GM23248 (cell line): Measurements from ENCODE around the gene AFF3. TPM values are rescaled to one million over a fixed set of nuclear protein-coding genes. Genes with fewer than 3 reads are reported as not detected.

Experiments used
- DNase-seq: peaks from one replicate; pipeline ENCODE4 v3.0.0-alpha.2; 2015
- H2AFZ ChIP-seq: fragments of 200-600 bp; sonication (generic); 2 replicates; pipeline ENCODE4 v1.6.1; 2016; ENCODE audit warnings: antibody characterized with exemption
- H3F3A ChIP-seq: fragments of 200-600 bp; sonication (generic); 2 replicates; pipeline ENCODE4 v1.6.1; 2016; ENCODE audit warnings: mild to moderate bottlenecking, antibody characterized with exemption, mixed run types; ENCODE audit not compliant: insufficient read depth
- H3K27ac ChIP-seq: fragments of 200-600 bp; sonication (generic); 2 replicates; pipeline ENCODE4 v1.5.1; 2016; ENCODE audit warnings: mild to moderate bottlenecking
- H3K27me3 ChIP-seq: fragments of 200-600 bp; sonication (generic); replicated peaks from 2 replicates; pipeline ENCODE4 v1.6.1; 2016; ENCODE audit warnings: mild to moderate bottlenecking; ENCODE audit not compliant: insufficient read depth
- H3K36me3 ChIP-seq: fragments of 200-600 bp; sonication (generic); 2 replicates; pipeline ENCODE4 v1.6.1; 2016; ENCODE audit warnings: low read depth, mild to moderate bottlenecking
- H3K4me1 ChIP-seq: fragments of 200-600 bp; sonication (generic); 2 replicates; pipeline ENCODE4 v1.6.1; 2016; ENCODE audit warnings: mild to moderate bottlenecking; ENCODE audit not compliant: insufficient read depth
- H3K4me2 ChIP-seq: fragments of 200-600 bp; sonication (generic); one replicate; pipeline ENCODE4 v1.6.1; 2016; ENCODE audit warnings: mild to moderate bottlenecking; ENCODE audit not compliant: unreplicated experiment
- H3K4me3 ChIP-seq: fragments of 200-600 bp; sonication (generic); 2 replicates; pipeline ENCODE4 v1.5.1; 2016; ENCODE audit warnings: mild to moderate bottlenecking
- H3K79me2 ChIP-seq: fragments of 200-600 bp; sonication (generic); 2 replicates; pipeline ENCODE4 v1.6.1; 2016; ENCODE audit warnings: mild to moderate bottlenecking; ENCODE audit not compliant: insufficient read depth
- H3K9ac ChIP-seq: fragments of 200-600 bp; sonication (generic); 2 replicates; pipeline ENCODE4 v1.6.1; 2016; ENCODE audit warnings: mild to moderate bottlenecking
- H3K9me2 ChIP-seq: fragments of 200-600 bp; sonication (generic); 2 replicates; pipeline ENCODE4 v1.6.1; 2016; ENCODE audit warnings: mixed run types, mild to moderate bottlenecking, moderate library complexity; ENCODE audit not compliant: insufficient read depth
- H3K9me3 ChIP-seq: fragments of 200-600 bp; sonication (generic); one replicate; pipeline ENCODE4 v1.6.1; 2017; ENCODE audit warnings: low read depth
- H4K20me1 ChIP-seq: fragments of 200-600 bp; sonication (generic); 2 replicates; pipeline ENCODE4 v1.6.0; 2016; ENCODE audit not compliant: insufficient read depth
- EZH2 ChIP-seq: fragments of 200-600 bp; sonication (generic); IDR thresholded peaks from 2 replicates; pipeline ENCODE4 v1.6.1; 2018; ENCODE audit warnings: antibody characterized with exemption, mild to moderate bottlenecking; ENCODE audit not compliant: insufficient read depth, poor library complexity, severe bottlenecking
- EZH2phosphoT487 ChIP-seq: fragments of 200-600 bp; sonication (generic); IDR thresholded peaks from 2 replicates; pipeline ENCODE4 v1.6.1; 2018; ENCODE audit warnings: antibody characterized with exemption, moderate library complexity, mild to moderate bottlenecking, low read depth; ENCODE audit not compliant: insufficient read depth
- WGBS, 2 experiments: methylation state at CpG; one replicate each; pipeline ENCODE4 v1.1.6; 2015 to 2017; ENCODE audit warnings: low lambda C conversion rate in 2 of 2, low coverage in 1 of 2; ENCODE audit errors: missing lambda C conversion rate in 2 of 2; 5-methylcytosine and 5-hydroxymethylcytosine counted together
- in situ Hi-C: fragments of 300-500 bp; cut with MboI; formaldehyde crosslinking; loops from 2 replicates; pipeline ENCODE4 v1.15.0; 2020
- polyA plus RNA-seq: library from polyadenylated mRNA; unstranded; fragments of >200 nt; fragmentation: Nextera tagmentation; extraction: Ambion mirVana; gene quantifications from 2 replicates; pipeline ENCODE4 v1.2.1, GENCODE V29; 2016
- total RNA-seq: library from RNA; depleted of rRNA; stranded (reverse); fragments of >200 nt; shearing (Covaris generic); gene quantifications from 2 replicates; pipeline ENCODE4 v1.2.3, GENCODE V29; 2014

The AFF3 gene
- total and polyA plus RNA-seq, 2 experiments from 2014 or later = 0.56 to 0.86 TPM

DNA sequence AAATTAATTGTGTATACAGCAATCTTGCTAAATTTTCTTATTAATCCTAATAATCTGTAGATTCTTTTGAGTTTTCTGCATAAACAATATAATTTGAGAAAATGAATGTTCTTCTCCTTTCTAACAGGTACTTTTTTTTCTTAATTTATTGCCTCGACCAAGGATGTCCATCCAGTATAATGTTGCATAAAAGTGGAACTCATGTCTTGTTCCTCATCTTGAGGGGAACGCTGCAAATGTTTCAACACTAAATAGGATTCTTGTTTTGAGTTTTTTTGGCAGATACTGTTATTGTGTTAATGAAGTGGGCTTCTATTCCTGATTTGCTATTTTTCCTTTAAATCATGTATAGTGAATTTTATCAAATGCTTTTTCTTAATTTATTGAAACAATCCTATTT is 408.2 kb downstream of the AFF3 start:
- WGBS, 2 experiments = 54 to 65% methylated on average over 2 of the region's 2 CpGs
- H3K27me3 ChIP-seq = no peaks in the 10 kb centered on the region
- no peak overlapping the region for H3K27ac ChIP-seq
- in situ Hi-C loops = no loop called here
- H3K4me1 ChIP-seq = 0 out of 2 replicates have a peak, but pooled peaks cover 3% of the 10 kb centered on the region
- TF ChIP-seq EZH2 = no peak
- no peaks in the 10 kb centered on the region for H4K20me1 ChIP-seq
- no peaks in the 10 kb centered on the region for H3K9me3 ChIP-seq
- H3K9ac ChIP-seq = no peak overlapping the region
- no peak overlapping the region for H2AFZ ChIP-seq
- no peak overlapping the region for H3K4me2 ChIP-seq
- H3K9me2 ChIP-seq = no peaks in the 10 kb centered on the region
- no peaks in the 10 kb centered on the region for H3F3A ChIP-seq
- H3K36me3 ChIP-seq = no peaks in the 10 kb centered on the region
- DNase-seq = no peak
- H3K4me3 ChIP-seq = no peak overlapping the region
- no peaks in the 10 kb centered on the region for H3K79me2 ChIP-seq

DNA sequence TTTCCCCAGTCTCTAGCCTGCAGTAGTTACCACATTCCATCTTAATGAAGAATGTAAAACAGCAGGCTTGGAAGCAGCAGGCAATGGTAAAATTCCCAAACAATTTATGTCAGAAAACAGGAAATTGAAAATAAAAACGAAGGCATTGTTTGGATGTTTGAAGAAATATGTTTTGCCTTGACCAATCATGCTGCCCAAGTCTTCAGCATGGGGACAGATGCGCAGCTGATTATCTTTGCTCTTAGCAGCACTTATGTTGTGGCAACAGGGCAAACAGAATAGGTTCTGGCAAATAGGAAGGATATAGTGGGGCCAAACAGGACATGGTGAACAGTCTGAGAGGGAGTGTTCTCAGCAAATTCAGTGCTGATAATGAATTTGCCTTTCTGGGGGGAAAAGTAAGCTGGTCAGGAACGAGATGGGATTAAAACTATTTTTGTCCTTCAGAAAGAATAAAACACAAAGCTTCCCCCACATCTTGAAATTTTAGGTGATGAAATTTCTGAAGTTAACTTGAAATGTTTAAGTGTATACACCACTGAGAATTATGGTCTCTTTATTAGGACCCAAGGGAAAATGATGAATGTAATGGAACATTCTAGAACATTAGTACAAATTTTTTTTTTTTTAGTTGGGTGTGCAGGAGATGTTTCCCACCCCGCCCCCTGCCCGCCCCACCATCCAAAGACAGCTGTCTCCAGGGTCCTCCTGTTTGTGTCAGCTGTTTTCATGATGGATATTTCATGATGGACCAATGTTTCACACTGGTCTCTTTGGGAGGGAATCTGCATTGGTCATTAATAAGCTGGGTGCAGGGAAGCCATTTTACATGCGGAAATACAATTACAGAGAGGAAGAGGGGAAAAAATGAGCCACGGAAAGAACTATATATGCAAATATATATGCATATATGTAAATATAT is 413.0 kb downstream of the AFF3 start:
- in situ Hi-C loops = no loop called here
- DNase-seq = peak; percentile 55
- H3K4me2 ChIP-seq = no peak overlapping the region

DNA sequence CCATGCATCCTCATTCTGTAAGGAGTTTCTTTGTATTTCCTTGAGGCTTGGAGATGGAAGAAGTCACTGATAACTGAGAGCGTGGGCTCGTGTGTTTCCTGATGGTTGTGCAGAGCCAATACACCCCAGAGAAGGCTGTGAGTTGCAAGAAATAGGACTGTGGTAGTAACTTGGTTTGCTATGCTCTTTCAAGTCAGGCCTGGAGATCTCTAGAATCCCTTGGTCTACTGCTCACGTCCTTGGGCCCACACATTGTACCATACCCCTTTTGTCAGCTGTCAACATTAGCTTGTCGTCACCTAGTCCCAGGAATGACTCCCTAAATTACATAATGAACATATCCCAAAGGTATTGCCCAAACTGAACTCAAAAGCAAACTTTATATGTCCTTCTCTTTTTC is 414.2 kb downstream of the AFF3 start:
- Histone ChIP-seq H3K79me2 (no peaks in the 10 kb centered on the region), H3K36me3 (no peaks in the 10 kb centered on the region), H3K9me3 (no peaks in the 10 kb centered on the region), H3K4me1 (0 out of 2 replicates have a peak, but pooled peaks cover 8% of the 10 kb centered on the region), H3K27ac (no peak overlapping the region), H3K9ac (no peak overlapping the region), H3K9me2 (no peaks in the 10 kb centered on the region), H3K27me3 (no peaks in the 10 kb centered on the region), H2AFZ (no peak overlapping the region), H3F3A (no peaks in the 10 kb centered on the region), H3K4me3 (no peak overlapping the region), H3K4me2 (no peak overlapping the region), H4K20me1 (no peaks in the 10 kb centered on the region)
- TF ChIP-seq EZH2phosphoT487 = no peak
- no peak for TF ChIP-seq EZH2
- in situ Hi-C loops = no loop called here
- 68 to 71% methylated on average over 4 of the region's 4 CpGs for WGBS, 2 experiments
- DNase-seq = no peak

More for the DNA sequence above, 413.0 kb downstream of the AFF3 start:
- Histone ChIP-seq H3K27me3 (no peaks in the 10 kb centered on the region), H3K36me3 (no peaks in the 10 kb centered on the region), H3K9me2 (no peaks in the 10 kb centered on the region), H3K79me2 (no peaks in the 10 kb centered on the region), H3K4me1 (0 out of 2 replicates have a peak, but pooled peaks cover 8% of the 10 kb centered on the region), H3F3A (no peaks in the 10 kb centered on the region), H3K4me3 (no peak overlapping the region), H2AFZ (peak overlapping the region; percentile 33; the same call in 1 of the 2 replicates), H3K27ac (no peak overlapping the region), H4K20me1 (no peaks in the 10 kb centered on the region), H3K9ac (no peak overlapping the region), H3K9me3 (no peaks in the 10 kb centered on the region)
- WGBS, 2 experiments = 50 to 52% methylated on average over 6 to 7 of the region's 7 CpGs
- TF ChIP-seq EZH2 (no peak), EZH2phosphoT487 (no peak)

DNA sequence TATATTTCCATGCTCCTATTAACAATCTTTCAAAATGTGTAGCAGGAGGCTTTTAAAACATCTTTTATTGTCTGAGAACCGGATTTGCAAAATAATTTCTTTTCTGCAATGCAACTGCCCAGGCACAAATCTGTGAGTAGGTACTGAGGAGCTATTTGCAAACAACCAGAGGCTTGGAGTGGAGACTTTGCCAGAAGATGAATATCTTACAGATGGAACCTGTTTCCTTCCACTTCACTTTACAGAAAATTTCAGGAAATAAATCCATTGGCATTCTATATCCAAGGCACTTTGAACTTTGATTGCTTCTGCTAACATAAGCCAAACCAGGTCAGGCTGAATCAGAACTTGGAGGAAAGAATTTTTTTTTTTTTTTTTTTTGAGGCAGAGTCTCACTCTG is 415.2 kb downstream of the AFF3 start:
- WGBS, 2 experiments = 18 to 23% methylated on average over 1 of the region's 1 CpG
- TF ChIP-seq EZH2 = no peak
- TF ChIP-seq EZH2phosphoT487 = no peak
- no peaks in the 10 kb centered on the region for H3K36me3 ChIP-seq
- H4K20me1 ChIP-seq = no peaks in the 10 kb centered on the region
- in situ Hi-C loops = no loop called here
- H3K9me2 ChIP-seq = no peaks in the 10 kb centered on the region
- no peaks in the 10 kb centered on the region for H3K79me2 ChIP-seq
- H2AFZ ChIP-seq = 0 out of 2 replicates have a peak overlapping the region, but pooled peaks have one; percentile 1
- no peaks in the 10 kb centered on the region for H3K9me3 ChIP-seq
- no peaks in the 10 kb centered on the region for H3F3A ChIP-seq
- 0 out of 2 replicates have a peak, but pooled peaks cover 8% of the 10 kb centered on the region for H3K4me1 ChIP-seq
- no peak overlapping the region for H3K27ac ChIP-seq
- H3K9ac ChIP-seq = no peak overlapping the region
- peak overlapping the region; percentile 8 for H3K4me2 ChIP-seq
- DNase-seq = no peak
- no peaks in the 10 kb centered on the region for H3K27me3 ChIP-seq
- H3K4me3 ChIP-seq = no peak overlapping the region
